NCI-H82 (cell line): ENCODE measurements around the gene KRTAP4-3.
"Not testable (repeated sequence)": the region's sequence is repeated elsewhere in the genome, so short reads cannot be mapped to it uniquely, and the experiment has no call there.

Source experiments
- DNase-seq: peaks from one replicate; lab custom pipeline; 2025; lab: John Stamatoyannopoulos, UW

KRTAP4-3 gene

DNA sequence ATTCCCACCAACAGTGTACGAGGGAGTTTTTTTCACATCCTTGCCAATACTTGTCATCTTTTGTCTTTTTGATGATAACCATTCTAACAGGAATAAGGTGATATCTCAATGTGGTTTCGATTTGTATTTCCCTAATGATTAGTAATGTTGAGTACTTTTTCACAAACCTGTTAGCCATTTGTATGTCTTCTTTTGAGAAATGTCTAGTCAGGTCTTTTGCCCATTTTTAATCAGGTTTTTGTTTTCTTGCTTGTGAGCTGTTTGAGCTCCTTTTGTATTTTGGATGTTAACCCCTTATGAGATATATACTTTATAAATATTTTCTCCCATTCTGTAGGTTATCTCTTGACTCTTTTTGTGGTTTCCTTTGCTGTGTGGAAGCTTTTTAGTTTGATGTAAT, 16.5 kb downstream of the KRTAP4-3 start:
- DNase-seq = no peak

DNA sequence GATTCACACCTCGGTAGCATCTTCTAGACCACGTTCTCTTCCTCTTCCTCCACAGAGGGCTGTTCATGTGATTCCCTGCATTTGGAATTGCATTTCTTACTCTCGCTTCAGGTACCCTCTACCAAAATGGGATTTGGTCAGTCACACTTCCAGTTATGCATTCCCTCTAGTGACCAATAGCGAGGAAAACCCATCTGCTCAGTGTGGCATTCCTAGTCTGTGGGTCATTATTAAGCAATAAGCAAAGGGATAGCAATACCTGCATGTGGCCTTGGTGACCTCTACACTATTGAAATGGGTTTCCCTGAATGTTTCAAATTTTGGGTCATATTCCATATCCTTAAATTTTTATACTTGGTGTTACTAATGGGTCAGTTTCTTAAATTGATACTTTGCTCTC, 18.0 kb downstream of the KRTAP4-3 start:
- no peak for DNase-seq

DNA sequence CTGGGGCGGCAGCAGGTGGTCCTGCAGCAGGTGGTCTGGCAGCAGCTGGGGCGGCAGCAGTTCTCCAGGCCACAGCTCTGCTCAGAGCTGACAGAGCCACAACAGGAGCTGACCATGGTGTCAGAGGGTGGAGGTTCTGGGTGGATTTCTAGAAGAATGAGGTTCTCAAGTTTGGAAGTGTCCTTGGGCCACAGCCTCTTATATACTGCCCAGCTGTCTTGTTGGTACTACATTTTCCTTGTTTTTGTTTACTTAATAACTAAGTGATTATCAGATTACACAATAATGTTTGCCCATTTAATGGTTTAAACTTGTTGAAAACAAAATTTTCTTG, 18.4 kb downstream of the KRTAP4-3 start, which contains the start of gene KRTAP4-5:
TSS of gene KRTAP4-5 (minus strand) at position 174 of the 334 bp plus-strand sequence. CDS start at position 116, 58 bp downstream.
- DNase-seq = no peak

DNA sequence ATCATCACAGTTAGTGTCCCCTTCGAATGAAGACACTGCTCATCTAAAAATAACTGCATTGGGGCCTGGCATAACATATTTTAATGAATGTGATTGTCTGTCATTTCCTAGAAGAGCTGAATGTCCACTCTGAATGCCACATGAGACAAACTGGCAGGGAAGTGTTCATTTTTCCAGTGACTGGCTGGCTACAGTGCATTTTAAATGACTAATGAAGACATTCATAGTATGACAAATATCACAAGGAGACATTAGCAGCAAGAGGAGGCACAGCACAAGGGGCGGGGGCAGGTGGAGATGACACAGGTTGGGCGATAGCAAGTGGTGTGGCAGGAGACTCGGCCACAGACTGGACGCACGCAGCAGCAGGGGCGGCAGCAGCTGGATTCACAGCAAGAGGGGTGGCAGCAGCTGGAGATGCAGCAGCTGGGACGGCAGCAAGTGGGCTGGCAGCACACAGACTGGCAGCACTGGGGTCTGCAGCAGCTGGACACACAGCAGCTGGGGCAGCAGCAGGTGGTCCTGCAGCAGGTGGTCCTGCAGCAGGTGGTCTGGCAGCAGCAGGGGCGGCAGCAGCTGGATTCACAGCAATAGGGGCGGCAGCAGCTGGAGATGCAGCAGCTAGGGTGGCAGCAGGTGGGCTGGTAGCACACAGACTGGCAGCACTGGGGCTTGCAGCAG, 18.9 kb downstream of the KRTAP4-3 start:
- DNase-seq = not testable (repeated sequence)

DNA sequence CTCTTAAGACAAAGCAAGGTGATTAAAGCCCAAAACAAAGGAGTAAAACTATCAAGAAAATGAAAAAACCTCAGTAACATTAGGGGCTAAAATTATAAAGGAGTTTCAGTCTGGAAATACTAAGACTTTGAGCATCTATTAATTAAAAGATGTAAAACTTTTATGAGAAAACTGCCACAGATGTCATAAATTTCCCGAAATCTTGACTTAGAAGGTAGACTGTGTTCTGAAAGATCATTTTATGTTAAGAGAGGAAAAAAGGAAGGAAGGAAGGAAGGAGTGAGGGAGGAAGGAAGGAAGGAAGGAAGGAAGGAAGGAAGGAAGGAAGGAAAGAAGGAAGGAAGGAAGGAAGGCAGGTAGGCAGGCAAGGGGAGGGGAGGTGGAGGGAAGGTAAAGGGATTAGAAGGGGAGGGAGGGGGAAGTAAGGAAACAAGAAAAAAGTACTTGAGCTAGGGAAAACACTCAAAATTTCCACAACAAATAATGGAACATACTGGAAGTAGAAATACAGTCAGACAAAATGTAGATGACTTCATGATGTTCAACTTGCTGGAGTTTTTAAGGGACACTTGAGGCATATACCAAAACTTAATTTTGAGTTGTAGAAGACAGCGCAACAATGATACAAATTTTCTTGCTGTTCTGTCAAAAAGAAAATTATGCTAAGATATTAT, 20.4 kb downstream of the KRTAP4-3 start:
- no peak for DNase-seq

DNA sequence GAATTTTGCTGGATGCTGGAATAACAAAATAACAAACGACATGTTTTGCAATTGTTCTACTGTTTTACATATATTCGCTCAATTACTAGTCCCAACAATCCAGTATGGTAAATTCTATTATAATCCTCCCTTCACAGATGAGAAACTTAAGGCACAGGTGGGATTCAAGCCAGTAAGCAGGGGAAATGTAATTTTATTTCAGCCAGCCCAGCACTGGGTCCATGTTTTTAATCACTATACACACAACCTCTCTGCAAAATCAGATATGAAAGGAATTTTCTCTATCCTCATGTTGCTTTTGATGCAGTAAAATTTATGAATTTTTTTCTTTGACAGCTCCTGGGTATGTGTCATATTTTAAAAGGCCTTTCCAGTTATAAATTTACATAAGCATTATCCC, 22.8 kb downstream of the KRTAP4-3 start:
- no peak for DNase-seq

DNA sequence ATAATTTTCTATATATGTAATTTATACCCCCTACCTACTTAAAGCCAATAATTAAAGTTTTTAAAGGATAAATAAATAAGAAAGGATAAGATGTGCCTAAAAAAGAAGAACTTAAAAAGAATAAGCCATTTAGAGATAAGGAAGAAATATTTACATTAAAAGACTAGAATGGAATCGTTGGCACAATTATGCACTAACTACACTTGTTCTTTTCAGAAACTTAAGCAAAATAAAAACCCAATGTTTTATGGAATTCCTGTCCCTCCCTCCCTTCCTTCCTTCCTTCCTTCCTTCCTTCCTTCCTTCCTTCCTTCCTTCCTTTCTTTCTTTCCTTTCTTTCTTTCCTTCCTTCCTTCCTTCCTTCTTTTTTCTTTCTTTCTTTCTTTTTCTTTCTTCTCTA, 23.2 kb downstream of the KRTAP4-3 start:
- no peak for DNase-seq

DNA sequence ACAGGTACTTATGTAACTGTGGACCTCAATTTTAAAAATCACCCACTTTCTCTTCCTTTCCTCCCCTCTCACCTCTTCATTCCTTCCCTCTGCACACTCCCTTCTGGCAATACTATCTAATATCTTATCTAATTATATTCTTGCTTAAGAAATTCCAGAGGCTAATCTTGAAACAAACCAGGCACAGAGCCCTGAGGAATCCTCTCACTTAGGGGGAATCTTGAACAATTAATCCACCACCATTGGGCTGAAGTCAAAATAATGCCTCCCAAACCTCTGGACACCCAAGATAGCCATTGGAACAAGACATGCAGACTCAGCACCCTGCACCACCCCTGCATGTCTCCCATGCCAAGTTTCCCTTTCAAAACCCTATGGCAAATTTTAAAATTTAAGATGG, 26.7 kb downstream of the KRTAP4-3 start:
- no peak for DNase-seq

DNA sequence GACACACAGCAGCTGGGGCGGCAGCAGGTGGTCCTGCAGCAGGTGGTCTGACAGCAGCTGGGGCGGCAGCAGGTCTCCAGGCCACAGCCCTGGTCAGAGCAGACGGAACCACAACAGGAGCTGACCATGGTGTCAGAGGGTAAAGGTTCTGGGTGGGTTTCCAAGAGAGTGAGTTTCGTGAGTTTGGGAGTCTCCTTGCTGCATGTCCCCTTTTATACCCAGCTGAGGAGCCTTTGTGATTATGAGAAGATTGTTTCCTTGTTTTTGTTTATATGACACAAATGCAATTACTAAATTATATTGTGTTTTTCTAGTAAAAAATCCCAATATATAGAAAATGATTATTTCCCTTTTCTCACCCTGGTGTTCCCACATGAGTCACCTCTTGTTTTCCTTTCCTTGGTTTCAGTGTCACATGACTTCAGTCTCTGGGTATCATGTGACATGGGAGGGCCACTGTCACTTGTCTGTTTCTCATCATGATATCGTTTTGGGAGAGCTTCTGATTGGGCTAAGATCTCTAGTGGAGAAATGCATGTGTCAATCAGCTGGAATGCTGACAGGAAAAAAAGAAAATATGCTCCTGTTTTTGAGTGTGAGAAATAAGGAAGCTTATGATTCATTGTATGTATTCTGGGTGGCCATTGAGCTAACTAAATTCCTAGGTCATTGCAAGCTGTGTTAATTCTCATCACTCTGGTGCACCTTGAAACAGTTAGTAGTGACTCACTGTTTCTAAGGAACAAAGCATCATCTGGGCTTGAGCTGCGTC, 27.5 kb downstream of the KRTAP4-3 start, which contains the start of gene KRTAP4-6:
TSS of gene KRTAP4-6 (minus strand) at position 185 of the 772 bp plus-strand sequence. CDS start at position 128, 57 bp downstream.
- DNase-seq = no peak

DNA sequence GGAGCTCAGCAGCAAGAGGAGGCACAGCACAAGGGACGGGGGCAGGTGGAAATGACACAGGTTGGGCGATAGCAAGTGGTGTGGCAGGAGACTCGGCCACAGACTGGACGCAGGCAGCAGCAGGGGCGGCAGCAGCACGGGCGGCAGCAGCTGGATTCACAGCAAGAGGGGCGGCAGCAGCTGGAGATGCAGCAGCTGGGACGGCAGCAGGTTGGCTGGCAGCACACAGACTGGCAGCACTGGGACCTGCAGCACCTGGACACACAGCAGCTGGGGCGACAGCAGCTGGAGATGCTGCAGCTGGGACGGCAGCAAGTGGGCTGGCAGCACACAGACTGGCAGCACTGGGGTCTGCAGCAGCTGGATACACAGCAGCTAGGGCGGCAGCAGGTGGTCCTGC, 28.2 kb downstream of the KRTAP4-3 start:
- not testable (repeated sequence) for DNase-seq

DNA sequence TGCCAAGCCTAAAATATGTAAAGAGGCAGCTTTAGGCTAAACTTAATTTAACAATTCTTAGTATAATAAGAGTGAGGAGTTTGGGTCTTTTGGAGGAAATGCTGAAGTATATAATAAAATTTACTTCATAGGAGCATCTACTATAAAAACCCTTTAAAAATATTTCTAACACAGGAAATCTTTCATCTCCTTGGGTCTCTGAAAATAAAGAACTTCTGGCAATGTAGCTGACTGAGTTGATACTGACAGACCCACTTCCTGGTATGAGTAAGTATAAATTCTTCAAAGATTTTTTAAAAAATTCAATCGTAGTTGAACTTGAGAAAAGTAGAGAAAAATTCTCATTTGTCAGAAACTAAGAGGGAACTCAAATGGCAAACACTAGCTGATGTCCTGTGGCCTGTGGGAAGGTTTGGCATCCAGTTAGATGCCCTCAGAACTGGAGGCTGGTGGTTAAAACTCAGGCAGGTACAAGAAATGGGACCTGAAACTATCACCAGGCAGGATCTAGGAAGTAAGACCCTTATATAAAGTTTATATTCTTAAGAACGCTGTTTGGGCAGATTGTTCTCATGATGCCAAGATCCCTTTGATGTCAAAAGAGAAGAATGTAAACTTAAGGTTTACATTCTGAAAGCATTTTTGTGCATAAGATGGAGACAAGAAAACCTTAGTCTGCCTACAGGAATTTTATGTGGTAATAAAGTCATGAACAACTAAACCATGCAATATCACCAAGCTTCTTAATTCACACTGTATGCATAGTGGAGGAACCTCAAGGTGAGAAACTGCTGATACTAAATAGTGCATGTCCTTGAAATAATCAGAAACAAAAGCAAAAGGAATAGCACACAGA, 33.9 kb downstream of the KRTAP4-3 start:
- no peak for DNase-seq

DNA sequence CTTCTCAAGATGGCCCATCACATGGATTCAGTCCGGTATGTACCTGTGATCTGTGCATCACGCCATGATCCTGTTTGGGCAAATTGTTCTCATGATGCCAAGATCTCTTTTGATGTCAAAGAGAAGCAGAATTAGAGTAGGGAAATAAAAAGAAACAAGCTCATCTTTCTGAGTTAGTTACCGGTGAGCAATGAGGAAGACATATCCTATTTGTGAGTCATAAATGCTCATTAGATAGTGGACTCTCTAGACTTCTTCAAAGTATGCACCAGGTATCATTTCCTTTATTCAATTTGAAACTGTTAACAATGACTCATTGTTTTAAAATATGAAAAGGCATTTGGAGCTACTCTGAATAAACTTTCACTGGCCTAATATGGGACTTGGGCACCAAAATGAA, 36.0 kb downstream of the KRTAP4-3 start:
- no peak for DNase-seq

DNA sequence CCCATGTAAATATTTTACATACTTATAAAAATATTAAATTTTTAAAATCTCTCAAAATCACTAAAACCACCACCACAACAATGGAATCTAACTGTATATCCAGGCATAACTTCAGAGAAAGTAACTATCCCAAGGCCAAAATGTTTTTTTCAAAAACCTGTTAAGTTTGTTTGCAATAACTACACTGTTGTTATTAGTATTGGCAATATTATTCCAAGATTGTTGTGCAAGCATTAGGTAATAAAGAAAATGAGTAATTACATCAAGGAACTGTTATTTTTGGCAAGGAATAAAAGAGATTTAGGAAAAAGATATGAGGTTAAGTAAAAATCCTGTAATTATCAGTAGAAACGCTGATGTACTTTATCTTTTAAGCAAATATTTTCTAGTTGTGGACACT, 40.6 kb downstream of the KRTAP4-3 start:
- no peak for DNase-seq

DNA sequence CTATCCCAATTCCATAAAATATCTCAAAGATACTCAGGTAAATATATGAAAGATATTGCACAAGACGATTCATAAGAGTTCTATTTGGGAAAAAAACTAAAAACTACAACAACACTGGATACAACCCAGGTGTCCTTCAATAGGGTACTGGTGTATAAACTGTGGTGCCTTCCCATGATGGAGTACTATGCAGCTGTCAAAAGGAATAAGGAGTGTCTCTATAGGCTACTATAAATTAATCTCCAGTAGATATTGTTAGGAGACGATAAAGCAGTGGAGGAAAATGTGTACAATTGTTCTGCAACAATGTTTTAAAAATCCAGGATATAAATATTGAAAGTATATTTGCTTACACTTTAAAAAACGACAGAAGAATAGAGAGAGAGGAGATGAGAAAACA, 41.6 kb downstream of the KRTAP4-3 start:
- no peak for DNase-seq

DNA sequence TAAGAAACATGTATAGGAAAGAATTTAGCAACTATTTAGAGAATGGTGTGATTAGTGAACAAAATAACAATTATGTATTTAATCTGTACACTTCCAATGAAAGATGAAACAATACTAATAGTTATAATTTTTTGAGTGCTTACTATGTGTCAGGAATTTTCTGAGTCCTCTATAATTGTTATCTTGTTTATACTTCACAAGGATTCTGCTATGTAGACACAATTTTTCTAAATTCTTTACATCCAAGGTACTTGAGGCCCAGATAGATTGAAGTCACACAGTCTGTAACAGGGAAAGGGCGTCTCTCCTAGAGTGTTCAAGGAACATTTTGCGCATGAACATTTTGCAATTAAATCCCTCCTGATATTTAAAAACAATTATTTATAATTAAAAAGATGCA, 43.0 kb downstream of the KRTAP4-3 start:
- no peak for DNase-seq

DNA sequence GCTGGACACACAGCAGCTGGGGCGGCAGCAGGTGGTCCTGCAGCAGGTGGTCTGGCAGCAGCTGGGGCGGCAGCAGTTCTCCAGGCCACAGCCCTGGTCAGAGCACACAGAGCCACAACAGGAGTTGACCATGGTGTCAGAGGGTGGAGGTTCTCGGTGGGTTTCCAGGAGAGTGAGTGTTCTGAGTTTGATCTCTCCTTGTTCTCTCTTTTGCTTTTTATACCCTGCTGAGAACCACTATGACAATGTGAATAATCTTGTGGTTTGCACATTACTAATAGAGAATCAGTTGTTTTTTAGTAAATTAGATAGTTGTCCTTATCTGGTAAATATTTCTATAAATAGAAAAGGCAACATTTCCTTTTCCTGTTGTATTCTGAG, 44.0 kb downstream of the KRTAP4-3 start, which contains the start of gene KRTAP4-12:
TSS of gene KRTAP4-12 (minus strand) at position 192 of the 381 bp plus-strand sequence. CDS start at position 132, 60 bp downstream.
- not testable (repeated sequence) for DNase-seq

DNA sequence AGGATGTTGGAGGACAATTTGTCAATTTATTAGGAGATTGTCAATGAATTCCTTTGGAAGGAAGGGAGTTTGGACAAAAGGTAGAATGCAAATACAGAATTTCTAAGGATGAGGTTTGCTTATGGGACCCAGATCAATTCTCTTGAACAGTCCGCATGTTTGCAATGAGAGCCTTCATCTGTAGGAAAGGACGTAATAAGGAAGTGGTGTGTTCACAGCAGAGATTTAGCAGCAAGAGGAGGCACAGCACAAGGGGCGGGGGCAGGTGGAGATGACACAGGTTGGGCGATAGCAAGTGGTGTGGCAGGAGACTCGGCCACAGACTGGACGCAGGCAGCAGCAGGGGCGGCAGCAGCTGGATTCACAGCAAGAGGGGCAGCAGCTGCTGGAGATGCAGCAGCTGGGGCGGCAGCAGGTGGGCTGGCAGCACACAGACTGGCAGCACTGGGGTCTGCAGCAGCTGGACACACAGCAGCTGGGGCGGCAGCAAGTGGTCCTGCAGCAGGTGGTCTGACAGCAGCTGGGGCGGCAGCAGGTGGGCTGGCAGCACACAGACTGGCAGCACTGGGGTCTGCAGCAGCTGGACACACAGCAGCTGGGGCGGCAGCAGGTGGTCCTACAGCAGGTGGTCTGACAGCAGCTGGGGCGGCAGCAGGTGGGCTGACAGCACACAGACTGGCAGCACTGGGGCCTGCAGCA, 44.6 kb downstream of the KRTAP4-3 start:
- not testable (repeated sequence) for DNase-seq

DNA sequence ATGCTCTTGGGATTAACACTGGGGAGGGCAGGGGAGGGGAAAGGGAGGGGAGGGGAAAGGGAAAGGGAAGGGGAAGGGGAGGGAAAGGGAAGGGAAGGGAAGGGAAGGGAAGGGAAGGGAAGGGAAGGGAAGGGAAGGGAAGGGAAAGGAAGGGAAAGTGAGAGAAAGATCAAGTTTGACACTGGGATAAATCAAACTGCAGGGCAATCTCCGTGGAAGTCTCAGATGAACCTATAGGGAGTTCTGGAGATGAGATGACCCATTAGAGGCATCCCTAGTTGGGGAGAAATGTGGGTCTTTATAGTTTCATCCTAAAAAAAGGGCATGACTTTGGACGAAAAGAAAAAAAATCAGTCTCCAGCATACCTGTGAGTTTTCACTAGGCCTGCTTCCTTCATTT, 46.3 kb downstream of the KRTAP4-3 start:
- no peak for DNase-seq

DNA sequence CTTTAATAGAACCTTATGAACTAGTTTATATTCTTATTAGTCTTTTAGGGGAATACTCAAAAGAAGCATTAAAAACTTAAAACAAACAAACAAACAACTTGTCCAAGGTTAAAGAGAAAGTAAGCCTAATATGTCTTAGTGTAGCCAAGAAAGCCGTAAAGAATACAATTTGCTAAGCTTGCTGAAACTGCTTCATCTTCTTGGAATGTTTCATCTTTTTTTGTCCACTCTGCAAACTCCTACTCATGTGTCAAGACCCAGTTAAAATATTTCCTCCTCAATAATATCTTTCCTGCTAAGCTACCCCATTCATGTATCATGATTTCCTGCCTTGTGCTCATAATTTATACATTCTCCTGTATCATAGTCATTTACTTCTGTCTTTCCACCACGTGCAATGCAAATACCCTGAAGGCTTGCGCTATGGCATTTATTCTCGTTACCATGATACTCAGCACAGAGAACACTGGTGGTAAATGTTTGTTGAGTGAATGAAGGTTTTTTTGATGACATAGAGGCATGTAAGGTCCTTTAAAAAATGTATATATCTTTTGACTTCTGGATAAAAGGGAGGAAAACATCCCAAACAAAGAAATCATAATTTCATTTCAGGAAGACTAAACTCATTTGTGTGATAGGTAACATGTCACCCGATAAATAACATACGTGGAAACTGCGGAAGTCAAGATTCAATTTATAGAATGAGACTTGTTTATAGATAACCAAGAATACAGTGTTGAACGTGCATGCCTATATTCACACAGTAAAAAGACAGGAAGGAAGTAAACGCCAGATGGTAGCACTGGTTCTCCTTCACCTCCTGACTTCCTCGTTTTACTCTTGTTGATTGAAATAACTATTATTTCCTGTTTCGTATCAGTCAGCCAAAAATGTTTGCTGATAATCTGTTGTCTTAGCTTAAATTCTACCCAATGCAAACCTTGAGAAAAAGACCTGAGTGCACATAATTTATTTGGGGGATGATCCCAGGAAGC, 48.0 kb downstream of the KRTAP4-3 start:
- DNase-seq = not testable (repeated sequence)

DNA sequence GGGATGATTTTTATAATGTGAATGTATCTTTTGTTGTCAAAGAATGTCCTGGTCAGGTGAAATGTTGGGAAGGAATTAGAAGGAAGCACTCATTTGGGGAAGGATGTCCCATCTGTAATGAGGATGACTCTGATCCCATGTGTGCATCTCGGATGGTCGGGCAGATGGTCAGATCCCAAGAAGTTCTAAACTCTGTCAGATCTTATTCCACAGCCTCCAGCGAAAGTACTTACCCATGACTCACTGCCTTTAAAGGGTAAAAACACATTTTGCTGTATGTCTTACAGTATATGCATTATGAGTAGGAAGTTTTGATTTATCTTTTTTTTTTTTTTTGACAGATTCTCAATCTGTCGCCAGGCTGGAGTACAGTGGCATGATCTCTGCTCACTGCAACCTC, 49.3 kb downstream of the KRTAP4-3 start:
- no peak for DNase-seq
